Liver (tissue), 3 donors: Measurements from ENCODE around the gene VGLL4.
A peak's percentile ranks its signal among the peaks of the same experiment; 100 is the strongest.

Experiments
- FOXA1 ChIP-seq: IDR thresholded peaks from 2 replicates; pipeline ENCODE4 v1.6.1; 2016; ENCODE audit warnings: antibody characterized with exemption
- GABPA ChIP-seq, 2 donors: IDR thresholded peaks in 1 of 2; conservative IDR thresholded peaks in 1 of 2; 2 replicates each; pipeline ENCODE4 v1.6.1; 2016; ENCODE audit warnings: antibody characterized with exemption in 2 of 2, mild to moderate bottlenecking in 1 of 2, moderate library complexity in 1 of 2
- JUND ChIP-seq, 2 donors: IDR thresholded peaks; 2 replicates each; pipeline ENCODE4 v1.6.1; 2016; ENCODE audit warnings: antibody characterized with exemption in 2 of 2
- RAD21 ChIP-seq, 2 donors: IDR thresholded peaks; 2 replicates each; pipeline ENCODE4 v1.6.1; 2016; ENCODE audit warnings: antibody characterized with exemption in 2 of 2, mild to moderate bottlenecking in 2 of 2
- RXRA ChIP-seq, 2 donors: IDR thresholded peaks; 2 replicates each; pipeline ENCODE4 v1.6.1; 2017 to 2018; ENCODE audit warnings: antibody characterized with exemption in 2 of 2, mild to moderate bottlenecking in 1 of 2
- SP1 ChIP-seq: IDR thresholded peaks from 2 replicates; pipeline ENCODE4 v1.6.1; 2018; ENCODE audit warnings: antibody characterized with exemption, mild to moderate bottlenecking
- TAF1 ChIP-seq: conservative IDR thresholded peaks from 2 replicates; pipeline ENCODE4 v1.6.1; 2016; ENCODE audit warnings: antibody characterized with exemption, mild to moderate bottlenecking
- YY1 ChIP-seq: IDR thresholded peaks from 2 replicates; pipeline ENCODE4 v1.6.1; 2016; ENCODE audit warnings: antibody characterized with exemption, mild to moderate bottlenecking
- TF ChIP-seq, protein P1 (sequence below): IDR thresholded peaks from 2 replicates; pipeline ENCODE4 v1.6.1; 2016; ENCODE audit warnings: antibody characterized with exemption
- TF ChIP-seq, protein P2 (sequence below): fragments of 150-350 bp; IDR thresholded peaks from 2 replicates; pipeline ENCODE4 v1.5.1; 2017; ENCODE audit warnings: improper control_type of control experiment, low read depth, low read length; ENCODE audit not compliant: missing input control
- TF ChIP-seq, protein P3 (sequence below): IDR thresholded peaks from 2 replicates; pipeline ENCODE4 v1.6.1; 2016; ENCODE audit warnings: antibody characterized with exemption
- TF ChIP-seq, protein P4 (sequence below): IDR thresholded peaks from 2 replicates; pipeline ENCODE4 v1.6.1; 2016; ENCODE audit warnings: antibody characterized with exemption, mild to moderate bottlenecking
- TF ChIP-seq, protein P5 (sequence below): IDR thresholded peaks from 2 replicates; pipeline ENCODE4 v1.6.1; 2016; ENCODE audit warnings: antibody characterized with exemption
- donor health status: healthy.
- donor health status: healthy.

DNA sequence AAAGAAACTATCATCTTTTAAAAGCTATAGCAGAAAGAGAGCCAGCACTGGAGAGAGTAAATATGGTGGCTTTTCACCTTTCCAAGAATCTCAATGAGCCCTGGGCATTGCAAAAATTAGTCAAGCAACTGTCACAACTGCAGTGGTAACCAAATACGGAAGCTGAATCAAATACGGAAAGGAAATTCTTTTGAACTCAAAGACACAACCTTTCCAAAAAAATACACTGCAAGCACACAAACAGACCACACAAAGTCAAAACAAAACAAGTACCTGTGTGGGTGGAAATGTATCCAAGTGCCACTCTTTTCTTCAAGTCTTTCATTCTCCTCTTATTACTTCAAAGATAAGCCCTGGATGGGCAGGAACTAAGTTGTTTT, 17.6 kb downstream of the VGLL4 start:
- TF ChIP-seq, protein P1, sequence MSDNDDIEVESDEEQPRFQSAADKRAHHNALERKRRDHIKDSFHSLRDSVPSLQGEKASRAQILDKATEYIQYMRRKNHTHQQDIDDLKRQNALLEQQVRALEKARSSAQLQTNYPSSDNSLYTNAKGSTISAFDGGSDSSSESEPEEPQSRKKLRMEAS: no peak
- TF ChIP-seq, protein P2, sequence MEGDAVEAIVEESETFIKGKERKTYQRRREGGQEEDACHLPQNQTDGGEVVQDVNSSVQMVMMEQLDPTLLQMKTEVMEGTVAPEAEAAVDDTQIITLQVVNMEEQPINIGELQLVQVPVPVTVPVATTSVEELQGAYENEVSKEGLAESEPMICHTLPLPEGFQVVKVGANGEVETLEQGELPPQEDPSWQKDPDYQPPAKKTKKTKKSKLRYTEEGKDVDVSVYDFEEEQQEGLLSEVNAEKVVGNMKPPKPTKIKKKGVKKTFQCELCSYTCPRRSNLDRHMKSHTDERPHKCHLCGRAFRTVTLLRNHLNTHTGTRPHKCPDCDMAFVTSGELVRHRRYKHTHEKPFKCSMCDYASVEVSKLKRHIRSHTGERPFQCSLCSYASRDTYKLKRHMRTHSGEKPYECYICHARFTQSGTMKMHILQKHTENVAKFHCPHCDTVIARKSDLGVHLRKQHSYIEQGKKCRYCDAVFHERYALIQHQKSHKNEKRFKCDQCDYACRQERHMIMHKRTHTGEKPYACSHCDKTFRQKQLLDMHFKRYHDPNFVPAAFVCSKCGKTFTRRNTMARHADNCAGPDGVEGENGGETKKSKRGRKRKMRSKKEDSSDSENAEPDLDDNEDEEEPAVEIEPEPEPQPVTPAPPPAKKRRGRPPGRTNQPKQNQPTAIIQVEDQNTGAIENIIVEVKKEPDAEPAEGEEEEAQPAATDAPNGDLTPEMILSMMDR: no peak
- TF ChIP-seq, protein P3, sequence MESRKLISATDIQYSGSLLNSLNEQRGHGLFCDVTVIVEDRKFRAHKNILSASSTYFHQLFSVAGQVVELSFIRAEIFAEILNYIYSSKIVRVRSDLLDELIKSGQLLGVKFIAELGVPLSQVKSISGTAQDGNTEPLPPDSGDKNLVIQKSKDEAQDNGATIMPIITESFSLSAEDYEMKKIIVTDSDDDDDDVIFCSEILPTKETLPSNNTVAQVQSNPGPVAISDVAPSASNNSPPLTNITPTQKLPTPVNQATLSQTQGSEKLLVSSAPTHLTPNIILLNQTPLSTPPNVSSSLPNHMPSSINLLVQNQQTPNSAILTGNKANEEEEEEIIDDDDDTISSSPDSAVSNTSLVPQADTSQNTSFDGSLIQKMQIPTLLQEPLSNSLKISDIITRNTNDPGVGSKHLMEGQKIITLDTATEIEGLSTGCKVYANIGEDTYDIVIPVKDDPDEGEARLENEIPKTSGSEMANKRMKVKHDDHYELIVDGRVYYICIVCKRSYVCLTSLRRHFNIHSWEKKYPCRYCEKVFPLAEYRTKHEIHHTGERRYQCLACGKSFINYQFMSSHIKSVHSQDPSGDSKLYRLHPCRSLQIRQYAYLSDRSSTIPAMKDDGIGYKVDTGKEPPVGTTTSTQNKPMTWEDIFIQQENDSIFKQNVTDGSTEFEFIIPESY: no peak
- TF ChIP-seq JUND (IDR thresholded peaks at IDR 0.05): no peak
- TF ChIP-seq TAF1: no peak
- TF ChIP-seq, protein P4, sequence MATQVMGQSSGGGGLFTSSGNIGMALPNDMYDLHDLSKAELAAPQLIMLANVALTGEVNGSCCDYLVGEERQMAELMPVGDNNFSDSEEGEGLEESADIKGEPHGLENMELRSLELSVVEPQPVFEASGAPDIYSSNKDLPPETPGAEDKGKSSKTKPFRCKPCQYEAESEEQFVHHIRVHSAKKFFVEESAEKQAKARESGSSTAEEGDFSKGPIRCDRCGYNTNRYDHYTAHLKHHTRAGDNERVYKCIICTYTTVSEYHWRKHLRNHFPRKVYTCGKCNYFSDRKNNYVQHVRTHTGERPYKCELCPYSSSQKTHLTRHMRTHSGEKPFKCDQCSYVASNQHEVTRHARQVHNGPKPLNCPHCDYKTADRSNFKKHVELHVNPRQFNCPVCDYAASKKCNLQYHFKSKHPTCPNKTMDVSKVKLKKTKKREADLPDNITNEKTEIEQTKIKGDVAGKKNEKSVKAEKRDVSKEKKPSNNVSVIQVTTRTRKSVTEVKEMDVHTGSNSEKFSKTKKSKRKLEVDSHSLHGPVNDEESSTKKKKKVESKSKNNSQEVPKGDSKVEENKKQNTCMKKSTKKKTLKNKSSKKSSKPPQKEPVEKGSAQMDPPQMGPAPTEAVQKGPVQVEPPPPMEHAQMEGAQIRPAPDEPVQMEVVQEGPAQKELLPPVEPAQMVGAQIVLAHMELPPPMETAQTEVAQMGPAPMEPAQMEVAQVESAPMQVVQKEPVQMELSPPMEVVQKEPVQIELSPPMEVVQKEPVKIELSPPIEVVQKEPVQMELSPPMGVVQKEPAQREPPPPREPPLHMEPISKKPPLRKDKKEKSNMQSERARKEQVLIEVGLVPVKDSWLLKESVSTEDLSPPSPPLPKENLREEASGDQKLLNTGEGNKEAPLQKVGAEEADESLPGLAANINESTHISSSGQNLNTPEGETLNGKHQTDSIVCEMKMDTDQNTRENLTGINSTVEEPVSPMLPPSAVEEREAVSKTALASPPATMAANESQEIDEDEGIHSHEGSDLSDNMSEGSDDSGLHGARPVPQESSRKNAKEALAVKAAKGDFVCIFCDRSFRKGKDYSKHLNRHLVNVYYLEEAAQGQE: no peak
- peak; percentile 5 for TF ChIP-seq SP1
- TF ChIP-seq, protein P5, sequence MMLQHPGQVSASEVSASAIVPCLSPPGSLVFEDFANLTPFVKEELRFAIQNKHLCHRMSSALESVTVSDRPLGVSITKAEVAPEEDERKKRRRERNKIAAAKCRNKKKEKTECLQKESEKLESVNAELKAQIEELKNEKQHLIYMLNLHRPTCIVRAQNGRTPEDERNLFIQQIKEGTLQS: no peak
- no peak for TF ChIP-seq RAD21 (IDR thresholded peaks at IDR 0.05)
- no peak for TF ChIP-seq GABPA (IDR thresholded peaks at IDR 0.05 in 1 of 2, conservative IDR thresholded peaks at IDR 0.05 in 1 of 2)
- TF ChIP-seq FOXA1: no peak
- TF ChIP-seq RXRA (IDR thresholded peaks at IDR 0.05): no peak
- no peak for TF ChIP-seq YY1
